A549 (cell line): ENCODE results near the gene CUZD1. TPM values are rescaled to one million over a fixed set of nuclear protein-coding genes. Genes with fewer than 3 reads are reported as not detected.

Experiments
- ATAC-seq, 2 experiments: fragments of 200-7000 bp in 1 of 2; fragments of >200 bp in 1 of 2; cut with Nextera tagmentation in 1 of 2; cut with Tn5 transposase in 1 of 2; 3 replicates each; pipeline versions ENCODE4 v1.8.0 to v1.9.1; 2018 to 2020; ENCODE audit warnings: mild to moderate bottlenecking in 1 of 2, moderate library complexity in 1 of 2
- CTCF ChIA-PET: fragments of 300-600 bp; sonication (Branson Sonifier 250); formaldehyde crosslinking; extraction: SDS; loops from one replicate; lab custom pipeline; 2021; ENCODE audit warnings: antibody characterized with exemption, inconsistent platforms; lab: Yijun Ruan, JAX
- POLR2A ChIA-PET: fragments of 350-600 bp; formaldehyde crosslinking; extraction: SDS; loops from one replicate; lab custom pipeline; 2021; ENCODE audit warnings: antibody characterized with exemption, inconsistent platforms; lab: Yijun Ruan, JAX
- DNase-seq, 2 experiments: peaks; one replicate each; pipeline versions ENCODE4 v3.0.0 to v3.0.0-alpha.2; 2011 to 2016; ENCODE audit warnings: low read depth in 1 of 2, low spot score in 1 of 2
- FAIRE-seq: peaks from 2 replicates; lab custom pipeline; 2011; peaks lifted over from hg19 to GRCh38; lab: Jason Lieb, UNC
- H3K27ac ChIP-seq, 2 experiments: fragments of >200 bp; sonication (Bioruptor Twin); formaldehyde crosslinking; 3 replicates each; pipeline ENCODE4 v1.5.1; 2016 to 2017
- H3K4me1 ChIP-seq: fragments of >200 bp; sonication (Bioruptor Twin); formaldehyde crosslinking; 3 replicates; pipeline ENCODE4 v1.6.1; 2016
- H3K4me2 ChIP-seq: fragments of >200 bp; sonication (Bioruptor Twin); formaldehyde crosslinking; 3 replicates; pipeline ENCODE4 v1.6.1; 2016
- H3K4me3 ChIP-seq: fragments of >200 bp; sonication (Bioruptor Twin); formaldehyde crosslinking; 3 replicates; pipeline ENCODE4 v1.5.1; 2016
- H3K9me3 ChIP-seq: fragments of >200 bp; sonication (Bioruptor Twin); formaldehyde crosslinking; 3 replicates; pipeline ENCODE4 v1.6.1; 2016
- ATOH8 ChIP-seq: fragments of 250-450 bp; sonication (Bioruptor Pico); IDR thresholded peaks from 2 replicates; pipeline ENCODE4 v1.5.0; 2020; ENCODE audit warnings: low read depth, mild to moderate bottlenecking, moderate library complexity
- CBX8 ChIP-seq: fragments of 200-600 bp; sonication (generic); IDR thresholded peaks from 2 replicates; pipeline ENCODE4 v1.6.1; 2016
- EHMT2 ChIP-seq: fragments of 200-600 bp; sonication (generic); IDR thresholded peaks from 2 replicates; pipeline ENCODE4 v1.6.1; 2016; ENCODE audit warnings: antibody characterized with exemption, low read depth, mild to moderate bottlenecking, moderate library complexity
- FOXS1 ChIP-seq: fragments of 250-450 bp; sonication (Bioruptor Pico); IDR thresholded peaks from 2 replicates; pipeline ENCODE4 v1.5.0; 2020; ENCODE audit warnings: mild to moderate bottlenecking, moderate library complexity
- HOXB13 ChIP-seq: fragments of 250-450 bp; sonication (Bioruptor Pico); IDR thresholded peaks from 2 replicates; pipeline ENCODE4 v1.5.0; 2020; ENCODE audit warnings: low read depth, mild to moderate bottlenecking, moderate library complexity
- MAFK ChIP-seq: fragments of 450-650 bp; IDR thresholded peaks from 2 replicates; pipeline ENCODE4 v1.6.1; 2014; ENCODE audit not compliant: partially characterized antibody
- MYC ChIP-seq: IDR thresholded peaks from 2 replicates; pipeline ENCODE4 v1.6.1; 2012; ENCODE audit warnings: mild to moderate bottlenecking, inconsistent platforms, low read length, improper control_type of control experiment, borderline replicate concordance
- NFE2L2 ChIP-seq: fragments of 150-350 bp; conservative IDR thresholded peaks from 2 replicates; pipeline ENCODE4 v1.6.1; 2014; ENCODE audit warnings: low read length
- PHF8 ChIP-seq: fragments of 200-600 bp; sonication (generic); IDR thresholded peaks from 2 replicates; pipeline ENCODE4 v1.6.1; 2016; ENCODE audit warnings: low read depth, mild to moderate bottlenecking, antibody characterized with exemption, moderate library complexity, borderline replicate concordance
- RCOR1 ChIP-seq: fragments of 150-350 bp; IDR thresholded peaks from 2 replicates; pipeline ENCODE4 v1.6.1; 2014; ENCODE audit warnings: antibody characterized with exemption, low read length, low read depth
- RNF2 ChIP-seq: fragments of 200-600 bp; sonication (generic); IDR thresholded peaks from 2 replicates; pipeline ENCODE4 v1.6.1; 2016; ENCODE audit warnings: low read depth, mild to moderate bottlenecking, antibody characterized with exemption, moderate library complexity, borderline replicate concordance
- TFCP2L1 ChIP-seq: fragments of 250-450 bp; sonication (Bioruptor Pico); IDR thresholded peaks from 2 replicates; pipeline ENCODE4 v1.5.0; 2021; ENCODE audit warnings: mild to moderate bottlenecking
- WGBS: methylation state at CpG from one replicate; pipeline ENCODE4 v1.1.6; 2017; ENCODE audit errors: missing lambda C conversion rate; 5-methylcytosine and 5-hydroxymethylcytosine counted together
- polyA plus RNA-seq, 4 experiments: library from polyadenylated mRNA; depleted of rRNA in 3 of 4; stranded (reverse); fragments of >200 nt; fragmentation: RNase III in 1 of 4; extraction: RNeasy Plus Mini Kit Qiagen cat#74134 plus additional on column Dnase treatment in 1 of 4; gene quantifications; 2 replicates in 3 of 4; 3 replicates in 1 of 4; pipeline ENCODE4 v1.2.3, GENCODE V29; 2011 to 2017
- TF ChIP-seq, protein P1 (sequence below): fragments of 200-600 bp; sonication (generic); IDR thresholded peaks from 2 replicates; pipeline ENCODE4 v1.6.1; 2016; ENCODE audit warnings: antibody characterized with exemption, mild to moderate bottlenecking, moderate library complexity
- TF ChIP-seq, protein P2 (sequence below): fragments of >200 bp; sonication (Bioruptor Twin); formaldehyde crosslinking; IDR thresholded peaks from 3 replicates; pipeline ENCODE4 v1.5.1; 2016
- TF ChIP-seq, protein P3 (sequence below): fragments of >200 bp; sonication (Bioruptor Twin); formaldehyde crosslinking; IDR thresholded peaks from 2 replicates; pipeline ENCODE4 v1.6.1; 2016
- TF ChIP-seq, protein P4 (sequence below): fragments of 250-450 bp; sonication (Bioruptor Pico); IDR thresholded peaks from 2 replicates; pipeline ENCODE4 v1.5.0; 2021; ENCODE audit warnings: mild to moderate bottlenecking, moderate library complexity, borderline replicate concordance

The CUZD1 gene
- polyA plus RNA-seq, 2 of the 4 experiments (the other 2 are of a cell fraction) = 1.4 to 2.8 TPM

- DNase-seq = peak; percentile 3 to 21
- 2% methylated on average over 3 of the region's 3 CpGs for WGBS
- Histone ChIP-seq H3K9me3 (no peaks in the 10 kb centered on the region), H3K4me2 (no peak overlapping the region), H3K4me3 (no peak overlapping the region), H3K4me1 (no peaks in the 10 kb centered on the region), H3K27ac (no peak overlapping the region)
- ChIA-PET CTCF (no interaction called here), POLR2A (no interaction called here)
- peak; percentile 40 to 69; a peak in 2 of 6 replicates for ATAC-seq
- FAIRE-seq = no peak
- TF ChIP-seq TFCP2L1 (no peak), EHMT2 (peak; percentile 67; the same call in 1 of the 2 replicates)
- TF ChIP-seq, protein P1, sequence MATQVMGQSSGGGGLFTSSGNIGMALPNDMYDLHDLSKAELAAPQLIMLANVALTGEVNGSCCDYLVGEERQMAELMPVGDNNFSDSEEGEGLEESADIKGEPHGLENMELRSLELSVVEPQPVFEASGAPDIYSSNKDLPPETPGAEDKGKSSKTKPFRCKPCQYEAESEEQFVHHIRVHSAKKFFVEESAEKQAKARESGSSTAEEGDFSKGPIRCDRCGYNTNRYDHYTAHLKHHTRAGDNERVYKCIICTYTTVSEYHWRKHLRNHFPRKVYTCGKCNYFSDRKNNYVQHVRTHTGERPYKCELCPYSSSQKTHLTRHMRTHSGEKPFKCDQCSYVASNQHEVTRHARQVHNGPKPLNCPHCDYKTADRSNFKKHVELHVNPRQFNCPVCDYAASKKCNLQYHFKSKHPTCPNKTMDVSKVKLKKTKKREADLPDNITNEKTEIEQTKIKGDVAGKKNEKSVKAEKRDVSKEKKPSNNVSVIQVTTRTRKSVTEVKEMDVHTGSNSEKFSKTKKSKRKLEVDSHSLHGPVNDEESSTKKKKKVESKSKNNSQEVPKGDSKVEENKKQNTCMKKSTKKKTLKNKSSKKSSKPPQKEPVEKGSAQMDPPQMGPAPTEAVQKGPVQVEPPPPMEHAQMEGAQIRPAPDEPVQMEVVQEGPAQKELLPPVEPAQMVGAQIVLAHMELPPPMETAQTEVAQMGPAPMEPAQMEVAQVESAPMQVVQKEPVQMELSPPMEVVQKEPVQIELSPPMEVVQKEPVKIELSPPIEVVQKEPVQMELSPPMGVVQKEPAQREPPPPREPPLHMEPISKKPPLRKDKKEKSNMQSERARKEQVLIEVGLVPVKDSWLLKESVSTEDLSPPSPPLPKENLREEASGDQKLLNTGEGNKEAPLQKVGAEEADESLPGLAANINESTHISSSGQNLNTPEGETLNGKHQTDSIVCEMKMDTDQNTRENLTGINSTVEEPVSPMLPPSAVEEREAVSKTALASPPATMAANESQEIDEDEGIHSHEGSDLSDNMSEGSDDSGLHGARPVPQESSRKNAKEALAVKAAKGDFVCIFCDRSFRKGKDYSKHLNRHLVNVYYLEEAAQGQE = peak; percentile 91
These were observed 59.4 kb downstream of the CUZD1 start for GRCh38 chr10:122786269-122786668.

- no peak for ATAC-seq
- no peak for FAIRE-seq
- Histone ChIP-seq H3K4me3 (no peak overlapping the region), H3K27ac (no peak overlapping the region), H3K4me2 (no peak overlapping the region), H3K4me1 (no peaks in the 10 kb centered on the region), H3K9me3 (no peaks in the 10 kb centered on the region)
- POLR2A ChIA-PET = no interaction called here
- no peak for TF ChIP-seq RNF2
- no peak for TF ChIP-seq EHMT2
- no peak for TF ChIP-seq CBX8
- no peak for TF ChIP-seq RCOR1
- no peak for TF ChIP-seq MAFK
- TF ChIP-seq HOXB13 = no peak
- TF ChIP-seq, protein P2, sequence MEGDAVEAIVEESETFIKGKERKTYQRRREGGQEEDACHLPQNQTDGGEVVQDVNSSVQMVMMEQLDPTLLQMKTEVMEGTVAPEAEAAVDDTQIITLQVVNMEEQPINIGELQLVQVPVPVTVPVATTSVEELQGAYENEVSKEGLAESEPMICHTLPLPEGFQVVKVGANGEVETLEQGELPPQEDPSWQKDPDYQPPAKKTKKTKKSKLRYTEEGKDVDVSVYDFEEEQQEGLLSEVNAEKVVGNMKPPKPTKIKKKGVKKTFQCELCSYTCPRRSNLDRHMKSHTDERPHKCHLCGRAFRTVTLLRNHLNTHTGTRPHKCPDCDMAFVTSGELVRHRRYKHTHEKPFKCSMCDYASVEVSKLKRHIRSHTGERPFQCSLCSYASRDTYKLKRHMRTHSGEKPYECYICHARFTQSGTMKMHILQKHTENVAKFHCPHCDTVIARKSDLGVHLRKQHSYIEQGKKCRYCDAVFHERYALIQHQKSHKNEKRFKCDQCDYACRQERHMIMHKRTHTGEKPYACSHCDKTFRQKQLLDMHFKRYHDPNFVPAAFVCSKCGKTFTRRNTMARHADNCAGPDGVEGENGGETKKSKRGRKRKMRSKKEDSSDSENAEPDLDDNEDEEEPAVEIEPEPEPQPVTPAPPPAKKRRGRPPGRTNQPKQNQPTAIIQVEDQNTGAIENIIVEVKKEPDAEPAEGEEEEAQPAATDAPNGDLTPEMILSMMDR = no peak
- TF ChIP-seq, protein P3, sequence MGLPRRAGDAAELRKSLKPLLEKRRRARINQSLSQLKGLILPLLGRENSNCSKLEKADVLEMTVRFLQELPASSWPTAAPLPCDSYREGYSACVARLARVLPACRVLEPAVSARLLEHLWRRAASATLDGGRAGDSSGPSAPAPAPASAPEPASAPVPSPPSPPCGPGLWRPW = no peak
- TF ChIP-seq ATOH8 (CRISPR knock-in tag) = no peak
- no peak for TF ChIP-seq PHF8
- TF ChIP-seq NFE2L2 = no peak
- no peak for TF ChIP-seq MYC
- no peak for TF ChIP-seq FOXS1
- TF ChIP-seq, protein P4, sequence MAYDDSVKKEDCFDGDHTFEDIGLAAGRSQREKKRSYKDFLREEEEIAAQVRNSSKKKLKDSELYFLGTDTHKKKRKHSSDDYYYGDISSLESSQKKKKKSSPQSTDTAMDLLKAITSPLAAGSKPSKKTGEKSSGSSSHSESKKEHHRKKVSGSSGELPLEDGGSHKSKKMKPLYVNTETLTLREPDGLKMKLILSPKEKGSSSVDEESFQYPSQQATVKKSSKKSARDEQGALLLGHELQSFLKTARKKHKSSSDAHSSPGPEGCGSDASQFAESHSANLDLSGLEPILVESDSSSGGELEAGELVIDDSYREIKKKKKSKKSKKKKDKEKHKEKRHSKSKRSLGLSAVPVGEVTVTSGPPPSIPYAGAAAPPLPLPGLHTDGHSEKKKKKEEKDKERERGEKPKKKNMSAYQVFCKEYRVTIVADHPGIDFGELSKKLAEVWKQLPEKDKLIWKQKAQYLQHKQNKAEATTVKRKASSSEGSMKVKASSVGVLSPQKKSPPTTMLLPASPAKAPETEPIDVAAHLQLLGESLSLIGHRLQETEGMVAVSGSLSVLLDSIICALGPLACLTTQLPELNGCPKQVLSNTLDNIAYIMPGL (CRISPR knock-in tag) = no peak
- DNase-seq = no peak
- WGBS = 0% methylated on average over 1 of the region's 1 CpG
- CTCF ChIA-PET = no interaction called here
These were observed 62.7 kb downstream of the CUZD1 start for GRCh38 chr10:122782911-122783310.

Other genes starting within 250 kb of the CUZD1 start
- gene C10orf120, start 146.0 kb downstream of the CUZD1 start, polyA plus RNA-seq (2011; rRNA removed) = not detected in 2 replicates
- not detected in 3 replicates for gene C10orf120, start 146.0 kb downstream of the CUZD1 start, polyA plus RNA-seq (2017; fragmentation: RNase III; extraction: RNeasy Plus Mini Kit Qiagen cat#74134 plus additional on column Dnase treatment)
- 18.7 and 27.6 TPM in 2 replicates for gene FAM24B, start 33.7 kb upstream of the CUZD1 start, polyA plus RNA-seq (2011; rRNA removed)
- 15.6 to 16.9 TPM (median 16.8 TPM) in 3 replicates for gene FAM24B, start 33.7 kb upstream of the CUZD1 start, polyA plus RNA-seq (2017; fragmentation: RNase III; extraction: RNeasy Plus Mini Kit Qiagen cat#74134 plus additional on column Dnase treatment)
- gene FAM24A, start 64.8 kb upstream of the CUZD1 start, polyA plus RNA-seq (2011; rRNA removed) = not detected in 2 replicates
- not detected in 3 replicates for gene FAM24A, start 64.8 kb upstream of the CUZD1 start, polyA plus RNA-seq (2017; fragmentation: RNase III; extraction: RNeasy Plus Mini Kit Qiagen cat#74134 plus additional on column Dnase treatment)
- 10.4 and 11.0 TPM in 2 replicates for gene C10orf88, start 108.4 kb upstream of the CUZD1 start, polyA plus RNA-seq (2011; rRNA removed)
- 8.7 to 11.9 TPM (median 11.7 TPM) in 3 replicates for gene C10orf88, start 108.4 kb upstream of the CUZD1 start, polyA plus RNA-seq (2017; fragmentation: RNase III; extraction: RNeasy Plus Mini Kit Qiagen cat#74134 plus additional on column Dnase treatment)
- 8.9 and 9.0 TPM in 2 replicates for gene PSTK, start 134.5 kb upstream of the CUZD1 start, polyA plus RNA-seq (2011; rRNA removed)
- 5.3 to 6.6 TPM (median 6.2 TPM) in 3 replicates for gene PSTK, start 134.5 kb upstream of the CUZD1 start, polyA plus RNA-seq (2017; fragmentation: RNase III; extraction: RNeasy Plus Mini Kit Qiagen cat#74134 plus additional on column Dnase treatment)
- gene IKZF5, start 162.9 kb upstream of the CUZD1 start, polyA plus RNA-seq (2011; rRNA removed) = 8.4 and 10.2 TPM in 2 replicates
- gene IKZF5, start 162.9 kb upstream of the CUZD1 start, polyA plus RNA-seq (2017; fragmentation: RNase III; extraction: RNeasy Plus Mini Kit Qiagen cat#74134 plus additional on column Dnase treatment) = 5.0 to 5.6 TPM (median 5.1 TPM) in 3 replicates
- 16.1 and 18.5 TPM in 2 replicates for gene ACADSB, start 163.1 kb upstream of the CUZD1 start, polyA plus RNA-seq (2011; rRNA removed)
- 8.5 to 9.1 TPM (median 9.0 TPM) in 3 replicates for gene ACADSB, start 163.1 kb upstream of the CUZD1 start, polyA plus RNA-seq (2017; fragmentation: RNase III; extraction: RNeasy Plus Mini Kit Qiagen cat#74134 plus additional on column Dnase treatment)